ENCODE data around the gene RAB1B.
A peak's percentile ranks its signal among the peaks of the same experiment; 100 is the strongest.
"Not testable (repeated sequence)": the region's sequence is repeated elsewhere in the genome, so short reads cannot be mapped to it uniquely, and the experiment has no call there.

RAB1B gene

DNA sequence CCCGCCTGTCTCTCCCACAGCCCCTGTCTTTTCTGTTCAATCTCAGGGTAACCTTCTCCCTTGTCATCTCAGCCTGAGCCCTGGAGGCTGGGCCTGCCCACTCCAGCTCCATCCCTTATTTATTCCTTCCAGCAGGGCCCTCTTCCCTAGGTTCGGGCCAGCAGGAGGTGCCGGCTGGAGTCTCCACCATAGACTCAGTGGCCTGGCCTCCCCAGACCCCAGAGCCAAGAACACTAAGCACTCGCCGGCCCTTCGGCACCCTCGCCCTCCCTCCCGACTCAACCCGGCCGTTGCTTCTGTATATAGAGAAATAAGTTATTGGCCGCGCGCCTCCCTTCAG is 1.4 kb upstream of the RAB1B start:
- peak overlapping the region; percentile 87 for H3K4me3 ChIP-seq (ENCODE audit: extremely low read depth, insufficient read depth, low read length, poor library complexity, severe bottlenecking)
- peak overlapping the region; percentile 43 for H3K27ac ChIP-seq (ENCODE audit: low read depth, low read length, severe bottlenecking)
- WGBS, 2 experiments (ENCODE audit: insufficient coverage in 2 of 2): 37 to 71% methylated on average over 3 to 6 of the region's 13 CpGs
- no peaks in the 10 kb centered on the region for H3K9me3 ChIP-seq (ENCODE audit: control insufficient read depth, low read length)
- peaks cover 3% of the 10 kb centered on the region for H3K4me1 ChIP-seq (ENCODE audit: control insufficient read depth, insufficient read depth, low read length, poor library complexity, severe bottlenecking)
- peaks cover 45% of the 10 kb centered on the region for H3K36me3 ChIP-seq (ENCODE audit: control insufficient read depth, insufficient read depth, low read length)

DNA sequence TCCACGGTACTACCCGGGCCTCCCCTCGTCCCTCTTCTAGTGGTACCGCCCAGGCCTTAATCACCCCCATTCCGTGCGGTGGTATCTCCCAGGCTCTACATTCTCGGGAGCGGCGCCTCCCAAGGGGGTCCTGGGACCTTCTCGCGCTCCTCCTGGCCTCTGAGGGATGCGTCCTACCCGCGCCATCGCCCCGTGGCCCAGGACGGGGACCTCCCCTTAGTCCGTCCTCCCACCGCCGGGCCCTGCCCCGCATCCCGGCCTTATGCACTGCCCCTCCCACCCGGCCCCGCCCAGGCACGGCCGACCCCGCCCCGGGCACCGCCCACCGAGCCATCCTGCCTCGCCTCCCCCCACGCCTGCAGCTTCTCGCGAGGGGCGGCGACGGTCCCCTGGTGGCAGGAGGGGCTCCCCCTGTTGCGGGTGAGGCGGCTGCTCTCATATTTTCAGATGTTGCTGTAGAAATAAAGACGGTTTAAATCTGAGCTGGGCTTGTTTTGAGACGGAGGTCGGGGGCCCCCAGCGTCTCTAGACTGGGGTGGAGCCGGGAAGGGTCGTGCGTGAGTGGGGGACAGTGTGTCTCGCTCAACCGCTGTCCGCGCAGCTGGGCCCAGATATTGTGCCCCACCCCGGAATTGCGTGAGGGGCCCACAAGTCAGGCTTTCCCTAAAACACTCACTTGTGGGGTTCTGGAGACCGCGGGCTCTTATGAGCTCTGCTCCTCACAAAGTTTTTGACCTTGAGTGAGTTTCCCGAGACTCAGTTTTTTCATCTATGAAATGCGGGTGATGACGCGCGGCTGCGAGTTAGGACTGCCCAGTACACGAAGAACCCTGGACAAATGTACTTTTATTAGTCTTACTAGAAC is 828 bp upstream of the RAB1B start:
- peaks cover 3% of the 10 kb centered on the region for H3K4me1 ChIP-seq (ENCODE audit: control insufficient read depth, insufficient read depth, low read length, poor library complexity, severe bottlenecking)
- H3K36me3 ChIP-seq (ENCODE audit: control insufficient read depth, insufficient read depth, low read length): peaks cover 45% of the 10 kb centered on the region
- WGBS, 2 experiments (ENCODE audit: insufficient coverage in 2 of 2): 1% methylated on average over 32 to 48 of the region's 61 CpGs

DNA sequence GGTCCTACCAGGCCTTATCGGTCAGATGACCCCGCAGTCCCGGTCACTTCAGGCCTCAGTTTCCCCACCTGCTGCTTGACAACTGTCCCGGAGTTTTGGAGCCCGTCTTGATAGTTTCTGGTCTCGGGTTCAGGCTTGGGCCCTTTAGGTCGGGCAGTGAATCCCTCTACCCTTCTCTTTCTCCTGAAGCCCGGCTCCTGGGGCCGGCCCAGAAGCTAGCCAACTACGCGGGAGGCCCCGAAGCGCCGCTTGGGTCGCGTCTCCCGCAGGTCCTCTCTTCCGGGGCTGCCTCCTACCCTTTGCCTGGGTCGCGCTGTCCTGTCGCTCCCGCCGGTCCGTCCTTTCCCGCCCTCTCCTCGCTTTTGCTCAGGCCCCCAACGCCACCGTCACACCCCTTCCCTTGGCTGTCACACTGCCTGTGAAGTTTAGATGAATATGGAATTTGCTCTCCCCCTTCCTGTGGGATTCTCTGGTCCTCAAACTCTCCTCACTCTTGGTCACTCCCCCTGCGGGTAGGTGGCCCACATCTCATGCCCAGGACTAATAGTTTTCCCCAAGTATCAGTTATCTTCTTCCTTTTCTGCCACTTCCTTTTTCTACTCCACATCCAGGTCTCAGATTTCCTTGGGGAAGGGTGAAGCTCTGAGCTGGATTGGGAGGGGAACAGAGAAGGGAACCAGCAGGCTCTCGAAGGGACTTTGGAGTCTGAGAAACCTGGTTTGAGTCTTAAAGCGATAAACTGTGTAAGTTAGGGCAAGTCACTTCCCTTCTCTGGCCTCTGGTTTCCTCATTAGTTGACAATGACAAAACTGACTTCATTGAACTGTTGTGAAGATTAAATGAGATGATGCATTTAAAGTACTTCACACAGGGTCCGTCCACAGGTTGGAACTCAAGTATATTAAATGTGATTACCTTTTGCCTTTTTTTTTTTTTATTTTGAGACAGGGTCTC is 790 bp downstream of the RAB1B start:
- H3K27ac ChIP-seq (ENCODE audit: low read depth, low read length, severe bottlenecking): peak overlapping the region; percentile 91
- H3K4me1 ChIP-seq (ENCODE audit: control insufficient read depth, insufficient read depth, low read length, poor library complexity, severe bottlenecking): peaks cover 3% of the 10 kb centered on the region
- H3K36me3 ChIP-seq (ENCODE audit: control insufficient read depth, insufficient read depth, low read length): peaks cover 45% of the 10 kb centered on the region
- peak overlapping the region; percentile 87 for H3K4me3 ChIP-seq (ENCODE audit: extremely low read depth, insufficient read depth, low read length, poor library complexity, severe bottlenecking)
- WGBS, 2 experiments (ENCODE audit: insufficient coverage in 2 of 2): 4 to 5% methylated on average over 26 of the region's 32 CpGs
- H3K9me3 ChIP-seq (ENCODE audit: control insufficient read depth, low read length): no peaks in the 10 kb centered on the region

More for the DNA sequence above, 828 bp upstream of the RAB1B start:
- H3K27ac ChIP-seq (ENCODE audit: low read depth, low read length, severe bottlenecking): peak overlapping the region; percentile 91
- H3K9me3 ChIP-seq (ENCODE audit: control insufficient read depth, low read length): no peaks in the 10 kb centered on the region
- peak overlapping the region; percentile 87 for H3K4me3 ChIP-seq (ENCODE audit: extremely low read depth, insufficient read depth, low read length, poor library complexity, severe bottlenecking)

DNA sequence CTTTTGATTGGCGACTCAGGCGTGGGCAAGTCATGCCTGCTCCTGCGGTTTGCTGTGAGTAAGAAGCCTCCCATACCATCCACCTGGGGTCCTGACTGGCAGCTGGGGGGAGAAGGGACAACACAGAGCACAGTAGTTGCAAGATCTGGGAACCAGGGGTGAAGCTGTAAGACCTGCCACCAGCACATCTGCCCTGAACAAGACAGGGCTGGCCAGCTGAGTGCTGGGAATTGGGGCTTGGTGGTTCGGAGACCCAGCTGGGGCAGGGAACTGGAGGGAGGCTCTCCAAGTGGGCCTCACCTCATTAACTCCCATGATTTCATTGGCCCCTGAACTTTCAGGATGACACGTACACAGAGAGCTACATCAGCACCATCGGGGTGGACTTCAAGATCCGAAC is 3.4 kb downstream of the RAB1B start:
- no peak overlapping the region for H3K27ac ChIP-seq (ENCODE audit: low read depth, low read length, severe bottlenecking)
- WGBS, 2 experiments (ENCODE audit: insufficient coverage in 2 of 2): 88 to 97% methylated on average over 4 to 5 of the region's 7 CpGs

DNA sequence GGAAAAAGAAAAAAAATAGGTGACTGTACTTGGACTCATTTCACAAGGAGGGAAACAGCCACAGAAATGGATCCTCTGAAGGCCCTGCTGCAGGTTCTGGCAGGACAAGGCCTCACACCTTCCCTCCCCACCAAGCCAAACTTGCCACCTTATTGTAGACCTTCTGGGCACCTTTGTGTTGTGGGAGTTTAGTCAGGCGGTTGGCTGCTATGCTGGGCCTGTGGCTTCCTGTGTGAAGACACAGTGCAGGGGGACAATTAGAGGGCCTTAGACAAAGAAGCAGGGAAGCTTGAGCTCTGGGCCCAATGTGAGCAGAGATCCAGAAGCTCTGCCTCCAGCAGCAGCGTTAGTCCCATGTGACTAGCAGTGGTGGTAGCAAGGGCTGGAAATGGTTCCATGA is 4.2 kb downstream of the RAB1B start:
- no peaks in the 10 kb centered on the region for H3K9me3 ChIP-seq (ENCODE audit: control insufficient read depth, low read length)
- H3K4me1 ChIP-seq (ENCODE audit: control insufficient read depth, insufficient read depth, low read length, poor library complexity, severe bottlenecking): peaks cover 3% of the 10 kb centered on the region
- WGBS, 2 experiments (ENCODE audit: insufficient coverage in 2 of 2): 100% methylated on average over 2 of the region's 2 CpGs
- no peak overlapping the region for H3K27ac ChIP-seq (ENCODE audit: low read depth, low read length, severe bottlenecking)
- H3K4me3 ChIP-seq (ENCODE audit: extremely low read depth, insufficient read depth, low read length, poor library complexity, severe bottlenecking): no peak overlapping the region
- peaks cover 53% of the 10 kb centered on the region for H3K36me3 ChIP-seq (ENCODE audit: control insufficient read depth, insufficient read depth, low read length)

More for the DNA sequence above, 3.4 kb downstream of the RAB1B start:
- Histone ChIP-seq H3K9me3 (ENCODE audit: control insufficient read depth, low read length) (no peaks in the 10 kb centered on the region), H3K36me3 (ENCODE audit: control insufficient read depth, insufficient read depth, low read length) (peaks cover 53% of the 10 kb centered on the region), H3K4me1 (ENCODE audit: control insufficient read depth, insufficient read depth, low read length, poor library complexity, severe bottlenecking) (peaks cover 3% of the 10 kb centered on the region), H3K4me3 (ENCODE audit: extremely low read depth, insufficient read depth, low read length, poor library complexity, severe bottlenecking) (no peak overlapping the region)

DNA sequence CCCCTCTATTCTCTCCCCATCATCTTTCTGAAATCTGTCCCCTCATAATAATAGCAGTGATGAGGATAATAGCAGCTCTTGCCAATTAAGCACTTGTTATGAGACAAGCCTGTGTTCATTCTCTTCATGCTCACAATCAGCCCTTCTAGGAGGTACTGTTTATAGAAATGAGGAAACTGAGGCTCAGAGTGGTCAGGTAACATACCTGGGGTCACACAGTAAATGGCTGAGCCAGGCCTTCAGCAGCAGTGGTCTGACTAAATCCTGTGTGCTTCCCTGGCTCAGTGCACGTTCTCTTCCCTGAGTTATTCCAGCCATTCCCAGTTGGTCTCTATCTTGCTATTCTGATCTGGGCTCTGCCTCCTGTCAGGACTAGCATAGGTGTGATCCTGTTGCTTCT is 5.8 kb downstream of the RAB1B start:
- H3K9me3 ChIP-seq (ENCODE audit: control insufficient read depth, low read length): no peaks in the 10 kb centered on the region

DNA sequence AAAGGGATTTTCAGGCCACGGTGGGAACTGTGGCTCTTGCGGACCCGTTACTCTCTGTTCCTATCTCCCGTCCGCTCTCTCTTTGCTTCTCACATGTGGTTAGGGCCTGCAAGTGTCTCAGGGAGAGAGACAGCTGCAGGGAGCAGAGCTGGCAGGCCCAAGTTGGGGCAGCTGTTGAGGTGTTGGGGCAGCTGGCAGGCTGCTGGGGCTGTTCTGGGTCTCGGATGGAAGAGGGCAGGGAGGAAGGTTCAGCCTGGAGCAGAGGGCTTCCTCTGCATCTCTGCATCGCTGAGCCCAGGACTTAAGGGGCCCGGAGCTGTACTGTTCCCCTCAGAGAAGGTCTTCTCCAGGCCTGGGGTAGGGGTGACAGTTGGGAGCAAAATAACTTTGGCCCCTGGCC is 7.0 kb downstream of the RAB1B start:
- H3K4me3 ChIP-seq (ENCODE audit: extremely low read depth, insufficient read depth, low read length, poor library complexity, severe bottlenecking): no peak overlapping the region
- peaks cover 51% of the 10 kb centered on the region for H3K36me3 ChIP-seq (ENCODE audit: control insufficient read depth, insufficient read depth, low read length)
- peaks cover 14% of the 10 kb centered on the region for H3K4me1 ChIP-seq (ENCODE audit: control insufficient read depth, insufficient read depth, low read length, poor library complexity, severe bottlenecking)
- no peaks in the 10 kb centered on the region for H3K9me3 ChIP-seq (ENCODE audit: control insufficient read depth, low read length)
- H3K27ac ChIP-seq (ENCODE audit: low read depth, low read length, severe bottlenecking): no peak overlapping the region
- WGBS, 2 experiments (ENCODE audit: insufficient coverage in 2 of 2): 96 to 98% methylated on average over 6 to 7 of the region's 8 CpGs

More for the DNA sequence above, 5.8 kb downstream of the RAB1B start:
- Histone ChIP-seq H3K4me1 (ENCODE audit: control insufficient read depth, insufficient read depth, low read length, poor library complexity, severe bottlenecking) (peaks cover 7% of the 10 kb centered on the region), H3K27ac (ENCODE audit: low read depth, low read length, severe bottlenecking) (no peak overlapping the region), H3K4me3 (ENCODE audit: extremely low read depth, insufficient read depth, low read length, poor library complexity, severe bottlenecking) (no peak overlapping the region), H3K36me3 (ENCODE audit: control insufficient read depth, insufficient read depth, low read length) (peaks cover 53% of the 10 kb centered on the region)
- 100% methylated on average over 1 of the region's 1 CpG for WGBS, 2 experiments (ENCODE audit: insufficient coverage in 2 of 2)

DNA sequence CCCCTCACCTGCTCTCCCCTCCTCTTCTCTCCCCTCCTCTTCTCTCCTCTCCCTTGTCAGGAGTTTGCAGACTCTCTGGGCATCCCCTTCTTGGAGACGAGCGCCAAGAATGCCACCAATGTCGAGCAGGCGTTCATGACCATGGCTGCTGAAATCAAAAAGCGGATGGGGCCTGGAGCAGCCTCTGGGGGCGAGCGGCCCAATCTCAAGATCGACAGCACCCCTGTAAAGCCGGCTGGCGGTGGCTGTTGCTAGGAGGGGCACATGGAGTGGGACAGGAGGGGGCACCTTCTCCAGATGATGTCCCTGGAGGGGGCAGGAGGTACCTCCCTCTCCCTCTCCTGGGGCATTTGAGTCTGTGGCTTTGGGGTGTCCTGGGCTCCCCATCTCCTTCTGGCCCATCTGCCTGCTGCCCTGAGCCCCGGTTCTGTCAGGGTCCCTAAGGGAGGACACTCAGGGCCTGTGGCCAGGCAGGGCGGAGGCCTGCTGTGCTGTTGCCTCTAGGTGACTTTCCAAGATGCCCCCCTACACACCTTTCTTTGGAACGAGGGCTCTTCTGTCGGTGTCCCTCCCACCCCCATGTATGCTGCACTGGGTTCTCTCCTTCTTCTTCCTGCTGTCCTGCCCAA is 7.7 kb downstream of the RAB1B start:
- WGBS, 2 experiments (ENCODE audit: insufficient coverage in 2 of 2): 99 to 100% methylated on average over 8 to 11 of the region's 14 CpGs
- Histone ChIP-seq H3K36me3 (ENCODE audit: control insufficient read depth, insufficient read depth, low read length) (peaks cover 50% of the 10 kb centered on the region), H3K9me3 (ENCODE audit: control insufficient read depth, low read length) (no peaks in the 10 kb centered on the region), H3K4me1 (ENCODE audit: control insufficient read depth, insufficient read depth, low read length, poor library complexity, severe bottlenecking) (peaks cover 21% of the 10 kb centered on the region), H3K27ac (ENCODE audit: low read depth, low read length, severe bottlenecking) (no peak overlapping the region), H3K4me3 (ENCODE audit: extremely low read depth, insufficient read depth, low read length, poor library complexity, severe bottlenecking) (no peak overlapping the region)

DNA sequence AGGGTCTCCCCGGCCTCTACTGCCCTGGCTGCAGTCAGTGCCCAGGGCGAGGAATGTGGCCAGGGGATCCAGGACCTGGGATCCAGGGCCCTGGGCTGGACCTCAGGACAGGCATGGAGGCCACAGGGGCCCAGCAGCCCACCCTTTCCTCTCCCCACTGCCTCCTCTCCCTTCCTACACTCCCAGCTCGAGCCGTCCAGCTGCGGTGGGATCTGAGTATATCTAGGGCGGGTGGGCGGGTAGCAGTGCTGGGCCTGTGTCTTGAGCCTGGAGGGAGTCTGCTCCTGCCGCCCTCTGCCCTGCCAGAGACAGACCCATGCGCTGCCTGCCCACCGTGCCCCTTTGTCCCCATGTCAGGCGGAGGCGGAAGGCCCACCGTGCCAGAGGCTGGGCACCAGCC is 8.2 kb downstream of the RAB1B start:
- H3K27ac ChIP-seq (ENCODE audit: low read depth, low read length, severe bottlenecking); H3K9me3 ChIP-seq (ENCODE audit: control insufficient read depth, low read length); H3K4me3 ChIP-seq (ENCODE audit: extremely low read depth, insufficient read depth, low read length, poor library complexity, severe bottlenecking): not testable (repeated sequence)
- Histone ChIP-seq H3K4me1 (ENCODE audit: control insufficient read depth, insufficient read depth, low read length, poor library complexity, severe bottlenecking) (peaks cover 26% of the 10 kb centered on the region), H3K36me3 (ENCODE audit: control insufficient read depth, insufficient read depth, low read length) (peaks cover 46% of the 10 kb centered on the region)
- 92 to 94% methylated on average over 8 of the region's 13 CpGs for WGBS, 2 experiments (ENCODE audit: insufficient coverage in 2 of 2)

DNA sequence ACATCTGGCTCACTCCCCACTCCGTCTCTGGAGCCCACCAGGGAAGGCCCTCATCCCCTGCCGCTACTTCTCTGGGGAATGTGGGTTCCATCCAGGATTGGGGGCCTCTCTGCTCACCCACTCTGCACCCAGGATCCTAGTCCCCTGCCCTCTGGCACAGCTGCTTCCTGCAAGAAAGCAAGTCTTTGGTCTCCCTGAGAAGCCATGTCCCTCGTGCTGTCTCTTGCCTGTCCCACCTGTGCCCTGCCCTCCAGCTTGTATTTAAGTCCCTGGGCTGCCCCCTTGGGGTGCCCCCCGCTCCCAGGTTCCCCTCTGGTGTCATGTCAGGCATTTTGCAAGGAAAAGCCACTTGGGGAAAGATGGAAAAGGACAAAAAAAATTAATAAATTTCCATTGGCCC is 8.6 kb downstream of the RAB1B start:
- peaks cover 30% of the 10 kb centered on the region for H3K4me1 ChIP-seq (ENCODE audit: control insufficient read depth, insufficient read depth, low read length, poor library complexity, severe bottlenecking)
- H3K9me3 ChIP-seq (ENCODE audit: control insufficient read depth, low read length); H3K4me3 ChIP-seq (ENCODE audit: extremely low read depth, insufficient read depth, low read length, poor library complexity, severe bottlenecking); H3K27ac ChIP-seq (ENCODE audit: low read depth, low read length, severe bottlenecking): not testable (repeated sequence)
- H3K36me3 ChIP-seq (ENCODE audit: control insufficient read depth, insufficient read depth, low read length): peaks cover 41% of the 10 kb centered on the region
- WGBS, 2 experiments (ENCODE audit: insufficient coverage in 2 of 2): 96 to 100% methylated on average over 1 to 4 of the region's 4 CpGs

All from mesodermal cell (in vitro differentiated cells).